Measurements from ENCODE around the gene MUC20. TPM values are rescaled to one million over a fixed set of nuclear protein-coding genes. Genes with fewer than 3 reads are reported as not detected.
"Not testable (repeated sequence)": the region's sequence is repeated elsewhere in the genome, so short reads cannot be mapped to it uniquely, and the experiment has no call there.

Gene MUC20
- total and polyA plus RNA-seq, 2 of the 8 experiments (the other 6 are each of a cell fraction or from before 2014, with no cell fraction given) = 0.24 to 0.26 TPM

DNA sequence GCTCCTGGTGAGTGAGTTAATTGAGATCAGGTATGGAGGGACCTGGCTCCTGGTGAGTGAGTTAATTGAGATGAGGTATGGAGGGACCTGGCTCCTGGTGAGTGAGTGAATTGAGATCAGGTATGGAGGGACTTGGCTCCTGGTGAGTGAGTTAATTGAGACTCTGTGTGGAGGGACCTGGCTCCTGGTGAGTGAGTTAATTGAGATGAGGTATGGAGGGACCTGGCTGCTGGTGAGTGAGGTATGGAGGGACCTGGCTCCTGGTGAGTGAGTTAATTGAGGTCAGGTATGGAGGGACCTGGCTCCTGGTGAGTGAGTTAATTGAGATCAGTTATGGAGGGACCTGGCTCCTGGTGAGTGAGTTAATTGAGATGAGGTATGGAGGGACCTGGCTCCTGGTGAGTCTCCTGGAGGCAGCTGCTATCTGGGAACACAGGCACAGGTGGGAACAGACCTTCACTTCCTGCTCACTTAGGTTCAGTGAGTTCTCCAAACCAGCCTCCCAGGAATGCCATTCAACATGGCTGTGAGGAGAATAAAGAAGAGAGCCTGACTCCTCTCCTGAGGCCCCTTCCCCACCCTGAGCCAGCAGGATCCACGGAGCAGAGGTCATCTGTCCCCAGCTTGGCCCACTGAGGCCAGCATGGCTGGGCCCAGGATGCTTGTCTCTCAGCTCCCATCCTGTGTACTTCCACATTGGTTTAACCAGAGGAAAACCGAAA lies 9.5 kb upstream of the MUC20 start:
- POLR2A ChIA-PET (ENCODE audit: partially characterized antibody); DNase-seq (ENCODE audit: low read depth in 1 of 2, low spot score in 2 of 2); H3K4ac ChIP-seq (replicated peaks; ENCODE audit: insufficient read length, low read depth, low read length); H4K8ac ChIP-seq (ENCODE audit: extremely low read depth, insufficient read depth, low read length); H2BK15ac ChIP-seq (ENCODE audit: low read length); FAIRE-seq; H2AK5ac ChIP-seq (ENCODE audit: low read depth, low read length); H3K23me2 ChIP-seq (ENCODE audit: low read depth, low read length); H3K27ac ChIP-seq (ENCODE audit: low read depth, low read length); H3K36me3 ChIP-seq (ENCODE audit: control insufficient read depth in 2 of 4, insufficient read depth in 4 of 4, low read length in 3 of 4); H2BK5ac ChIP-seq (ENCODE audit: low read depth, low read length); H3K27me3 ChIP-seq (replicated peaks in 1 of 4; ENCODE audit: control insufficient read depth in 3 of 4, extremely low read depth in 1 of 4, insufficient read depth in 3 of 4, low read length in 3 of 4); H3K79me2 ChIP-seq (ENCODE audit: control insufficient read depth in 1 of 2, insufficient read depth in 2 of 2, low read length in 2 of 2); H3K4me2 ChIP-seq (ENCODE audit: insufficient read depth in 1 of 2, low read depth in 2 of 2, low read length in 2 of 2); H2BK20ac ChIP-seq (ENCODE audit: low read length); H3K23ac ChIP-seq (ENCODE audit: insufficient read length); H2BK120ac ChIP-seq (replicated peaks; ENCODE audit: low read depth, low read length); H4K20me1 ChIP-seq (replicated peaks in 1 of 2; ENCODE audit: control insufficient read depth in 1 of 2, insufficient read depth in 2 of 2, low read length in 2 of 2); H3K9ac ChIP-seq (replicated peaks in 1 of 4; ENCODE audit: extremely low read depth in 1 of 4, low read depth in 3 of 4, low read length in 3 of 4); H3K18ac ChIP-seq (ENCODE audit: extremely low read depth, low read length); H3K79me1 ChIP-seq (ENCODE audit: low read depth, low read length); H3K4me1 ChIP-seq (replicated peaks in 1 of 4; ENCODE audit: control insufficient read depth in 3 of 4, insufficient read depth in 4 of 4, low read length in 3 of 4); H3K14ac ChIP-seq (ENCODE audit: insufficient read length); H2BK12ac ChIP-seq (ENCODE audit: low read depth, low read length); H3K56ac ChIP-seq (replicated peaks; ENCODE audit: insufficient read length, low read depth, low read length); H3K4me3 ChIP-seq (ENCODE audit: extremely low read depth in 1 of 4, insufficient read depth in 2 of 4, low read depth in 3 of 4, low read length in 4 of 4); H4K91ac ChIP-seq (replicated peaks; ENCODE audit: insufficient read length, low read length); H3K9me3 ChIP-seq (ENCODE audit: insufficient read depth in 2 of 2, low read depth in 1 of 2, low read length in 1 of 2); H2AFZ ChIP-seq (ENCODE audit: low read length); H4K5ac ChIP-seq (ENCODE audit: insufficient read length, low read depth, low read length): not testable (repeated sequence)
- WGBS, 2 experiments (ENCODE audit: extremely low coverage in 1 of 2, insufficient coverage in 1 of 2, insufficient read length in 1 of 2, insufficient replicate concordance in 2 of 2, low coverage in 1 of 2, low lambda C conversion rate in 2 of 2, missing lambda C conversion rate in 1 of 2) = 73% methylated on average over 2 of the region's 2 CpGs; no CpG with 5 or more reads in 1 of the 2 experiments
- CTCF ChIA-PET (ENCODE audit: partially characterized antibody) = interaction anchor here (0.9 to 1.1 kb wide), 2 partner anchors 139 to 144 kb away, joined by 3 to 4 read pairs; no protein-coding TSS in a partner anchor

All from H1 (cell line).